GM12873 (cell line): ENCODE measurements around the gene PLXNB3.

Source experiments
- TF ChIP-seq, protein P1 (sequence below): IDR thresholded peaks from 2 replicates; pipeline ENCODE4 v1.5.1; 2012; ENCODE audit warnings: low read depth, mild to moderate bottlenecking, moderate library complexity, low read length, control low read depth; ENCODE audit not compliant: insufficient read depth; ENCODE audit errors: missing control alignments

PLXNB3 gene

DNA sequence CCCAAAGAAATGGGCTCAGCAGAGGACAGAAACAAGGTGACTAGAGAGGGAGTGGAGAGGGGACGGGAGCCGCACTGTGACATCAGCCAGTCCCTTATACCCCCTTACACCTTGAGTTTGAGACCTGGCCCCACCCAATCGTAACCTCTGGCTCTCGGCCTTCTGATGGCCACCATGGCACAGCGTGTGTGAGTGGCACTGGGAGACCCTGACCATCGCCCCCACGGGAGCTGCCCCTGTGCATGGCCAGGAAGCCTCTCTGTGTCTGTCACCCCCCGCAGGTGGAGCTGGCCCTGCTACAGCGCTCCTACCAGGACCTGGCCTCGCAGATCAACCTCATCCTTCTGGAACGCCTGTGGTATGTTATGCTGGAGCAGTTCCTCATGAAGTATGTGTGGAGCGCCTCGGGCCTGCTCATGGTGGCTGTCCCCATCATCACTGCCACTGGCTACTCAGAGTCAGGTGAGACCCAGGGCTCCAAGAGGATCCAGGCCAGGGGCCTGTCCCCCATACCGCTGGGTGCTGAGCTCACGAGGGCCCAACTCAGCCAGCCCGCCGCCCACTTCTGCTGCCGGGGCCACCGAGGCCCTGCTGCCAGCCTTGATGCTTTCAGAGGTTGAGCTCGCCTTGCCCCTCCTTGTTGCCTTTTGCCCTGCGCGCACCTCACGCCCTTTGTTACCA, 35.0 kb upstream of the PLXNB3 start:
- TF ChIP-seq, protein P1, sequence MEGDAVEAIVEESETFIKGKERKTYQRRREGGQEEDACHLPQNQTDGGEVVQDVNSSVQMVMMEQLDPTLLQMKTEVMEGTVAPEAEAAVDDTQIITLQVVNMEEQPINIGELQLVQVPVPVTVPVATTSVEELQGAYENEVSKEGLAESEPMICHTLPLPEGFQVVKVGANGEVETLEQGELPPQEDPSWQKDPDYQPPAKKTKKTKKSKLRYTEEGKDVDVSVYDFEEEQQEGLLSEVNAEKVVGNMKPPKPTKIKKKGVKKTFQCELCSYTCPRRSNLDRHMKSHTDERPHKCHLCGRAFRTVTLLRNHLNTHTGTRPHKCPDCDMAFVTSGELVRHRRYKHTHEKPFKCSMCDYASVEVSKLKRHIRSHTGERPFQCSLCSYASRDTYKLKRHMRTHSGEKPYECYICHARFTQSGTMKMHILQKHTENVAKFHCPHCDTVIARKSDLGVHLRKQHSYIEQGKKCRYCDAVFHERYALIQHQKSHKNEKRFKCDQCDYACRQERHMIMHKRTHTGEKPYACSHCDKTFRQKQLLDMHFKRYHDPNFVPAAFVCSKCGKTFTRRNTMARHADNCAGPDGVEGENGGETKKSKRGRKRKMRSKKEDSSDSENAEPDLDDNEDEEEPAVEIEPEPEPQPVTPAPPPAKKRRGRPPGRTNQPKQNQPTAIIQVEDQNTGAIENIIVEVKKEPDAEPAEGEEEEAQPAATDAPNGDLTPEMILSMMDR: no peak

GRCh38 chrX:153731117-153731844, 32.8 kb upstream of the PLXNB3 start:
- TF ChIP-seq, protein P1: no peak

DNA sequence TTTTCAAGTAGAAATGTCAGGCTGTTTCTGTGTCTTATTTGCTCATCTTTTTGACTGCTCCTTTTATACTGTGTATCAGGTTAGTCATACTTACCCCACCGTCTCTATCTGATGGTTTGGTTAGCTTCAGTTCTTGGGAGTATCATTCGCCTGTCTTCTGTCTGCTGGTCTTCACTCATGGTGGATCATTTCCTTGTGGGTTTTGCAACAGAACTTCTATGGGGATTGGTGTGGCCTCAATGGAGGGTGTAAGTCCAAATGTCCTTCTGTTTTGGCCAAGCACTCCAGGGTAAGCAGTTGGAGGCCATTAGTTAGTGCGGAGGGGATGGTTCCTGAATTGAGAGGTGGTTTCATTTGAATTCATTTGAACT, 32.2 kb upstream of the PLXNB3 start:
- TF ChIP-seq, protein P1: no peak

DNA sequence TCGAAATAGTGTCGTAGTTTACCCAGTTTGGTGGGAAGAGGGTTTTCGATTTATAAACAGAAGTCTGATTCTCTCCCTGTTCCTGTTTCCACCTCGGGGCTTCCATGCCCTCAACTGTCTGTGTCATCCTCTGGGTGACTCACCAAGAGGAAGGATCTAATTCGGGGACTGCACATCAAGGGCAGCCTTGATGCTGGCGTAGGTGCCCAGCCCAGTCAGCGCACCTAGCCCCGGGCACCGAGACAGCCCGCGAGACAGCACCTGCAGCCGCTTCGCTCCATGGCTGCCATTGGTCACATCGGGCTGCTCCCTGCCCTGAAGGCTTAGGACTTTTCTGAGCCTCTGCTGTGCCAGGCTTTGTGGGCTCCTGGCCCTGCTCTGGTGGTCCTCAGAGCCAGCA, 31.6 kb upstream of the PLXNB3 start:
- TF ChIP-seq, protein P1: no peak

GRCh38 chrX:153733651-153734240, 30.3 kb upstream of the PLXNB3 start:
- TF ChIP-seq, protein P1: no peak

DNA sequence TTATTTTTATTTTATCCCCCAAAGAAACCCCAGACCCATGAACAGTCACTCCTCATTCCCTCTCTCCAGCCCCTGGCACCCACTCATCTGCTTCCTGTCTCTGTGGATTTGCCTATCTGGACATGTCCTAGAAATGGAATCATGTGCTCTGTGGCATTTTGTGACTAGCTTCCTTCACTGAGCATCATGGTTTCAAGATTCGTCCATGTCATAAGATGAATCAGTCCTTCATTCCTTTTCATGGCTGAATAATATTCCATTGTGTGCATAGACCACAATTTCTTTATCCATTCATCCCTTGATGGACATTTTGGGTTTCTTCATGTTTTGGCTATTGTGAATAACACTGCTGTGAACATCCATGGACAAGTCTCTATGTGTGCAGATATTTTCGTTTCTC, 29.2 kb upstream of the PLXNB3 start:
- TF ChIP-seq, protein P1: no peak

DNA sequence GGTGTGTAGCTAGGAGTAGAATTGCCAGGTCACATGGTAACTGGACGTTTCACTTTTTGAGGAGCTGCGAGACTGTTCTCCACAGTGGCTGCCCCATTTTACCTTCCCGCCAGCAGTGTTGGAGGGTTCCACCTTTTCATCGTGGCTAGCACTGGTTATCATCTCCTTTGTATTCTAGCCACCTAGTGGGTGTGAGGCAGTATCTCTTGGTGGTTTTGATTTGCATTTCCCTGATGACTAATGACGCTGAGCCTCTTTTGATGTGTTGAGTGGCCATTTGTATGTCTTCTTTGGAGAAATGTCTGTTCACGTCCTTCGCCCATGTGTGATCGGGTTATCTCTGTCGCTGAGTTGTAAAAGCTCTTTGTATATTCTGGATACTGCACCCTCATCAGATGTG, 28.8 kb upstream of the PLXNB3 start:
- TF ChIP-seq, protein P1: peak; percentile 31
